ENCODE results near the gene G2E3. TPM values are rescaled to one million over a fixed set of nuclear protein-coding genes. Genes with fewer than 3 reads are reported as not detected.

Gene G2E3
- total and polyA plus RNA-seq, 2 of the 4 experiments (the other 2 are of a cell fraction), result 9.6 to 19.4 TPM

DNA sequence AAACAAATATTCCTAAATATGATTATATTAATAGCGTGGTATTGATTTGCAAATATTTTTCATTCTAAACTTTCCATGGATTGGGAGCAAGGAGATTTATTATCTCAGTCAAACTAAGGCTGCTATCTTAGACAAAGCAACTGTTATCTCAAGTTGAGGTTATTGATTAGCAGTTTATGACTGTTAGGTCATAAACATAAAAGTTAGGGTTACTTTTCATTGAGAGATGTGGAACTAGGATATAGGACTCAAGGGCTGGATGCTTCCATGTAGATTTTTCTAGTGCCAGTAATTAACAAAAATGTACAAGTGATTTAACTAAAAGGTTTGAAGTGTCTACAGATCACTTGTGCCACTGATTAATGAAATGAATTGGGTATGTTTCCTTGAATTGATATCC, 82.2 kb downstream of the G2E3 start:
- POLR2A ChIA-PET (ENCODE audit: unreplicated experiment), result no interaction called here
- Histone ChIP-seq H4K8ac (ENCODE audit: low read depth in 2 of 2, low read length in 2 of 2) (no peak overlapping the region), H2AK9ac (replicated peaks; ENCODE audit: low read depth, low read length, poor library complexity) (no peak overlapping the region), H3K9me1 (ENCODE audit: insufficient read depth, low read length) (no peaks in the 10 kb centered on the region), H3K4me2 (ENCODE audit: low read depth, low read length) (no peak overlapping the region), H3K36me3 (ENCODE audit: control insufficient read depth, insufficient read depth, low read length) (peaks cover 23% of the 10 kb centered on the region), H2BK5ac (ENCODE audit: low read depth, low read length, poor library complexity, severe bottlenecking) (no peak overlapping the region), H3K18ac (ENCODE audit: low read depth, low read length) (no peak overlapping the region), H3K4me3 (ENCODE audit: insufficient read depth, low read depth, low read length) (no peak overlapping the region), H2BK15ac (ENCODE audit: low read depth, low read length) (no peak overlapping the region), H4K91ac (ENCODE audit: insufficient read depth, low read depth, low read length) (no peak overlapping the region), H3K9ac (ENCODE audit: low read depth, low read length) (no peak overlapping the region), H3K4me1 (ENCODE audit: control insufficient read depth, insufficient read depth, low read length) (no peaks in the 10 kb centered on the region), H2BK20ac (ENCODE audit: low read depth, low read length) (no peak overlapping the region), H3K56ac (ENCODE audit: extremely low read depth, insufficient read depth, low read length) (no peak overlapping the region), H2AK5ac (ENCODE audit: low read depth, low read length) (no peak overlapping the region), H2BK120ac (ENCODE audit: low read depth, low read length) (no peak overlapping the region), H3K27ac (ENCODE audit: insufficient read depth, low read length) (no peak overlapping the region), H3K27me3 (ENCODE audit: control insufficient read depth, insufficient read depth, low read length) (no peaks in the 10 kb centered on the region), H3K14ac (replicated peaks; ENCODE audit: low read depth, low read length) (no peak overlapping the region), H3K4ac (ENCODE audit: low read depth, low read length) (no peak overlapping the region), H3K23ac (ENCODE audit: low read depth, low read length) (no peak overlapping the region), H2AFZ (replicated peaks; ENCODE audit: low read length, poor library complexity) (no peak overlapping the region), H4K20me1 (ENCODE audit: insufficient read depth, low read length) (no peaks in the 10 kb centered on the region), H3K79me1 (ENCODE audit: low read depth in 1 of 2, low read length in 2 of 2) (peaks cover 8 to 10% of the 10 kb centered on the region in 2 experiments), H4K5ac (ENCODE audit: low read depth, low read length) (no peak overlapping the region), H3K9me3 (ENCODE audit: control insufficient read depth, insufficient read depth, low read length) (peaks cover 4% of the 10 kb centered on the region; the same call in 1 of the 2 replicates)
- CTCF ChIA-PET, result no interaction called here
- TF ChIP-seq RFX5 (IDR thresholded peaks at IDR 0.05; ENCODE audit: low read depth, low read length) (no peak), RCOR1 (IDR thresholded peaks at IDR 0.05; ENCODE audit: insufficient replicate concordance, low read length) (no peak), NFE2L2 (IDR thresholded peaks at IDR 0.05; ENCODE audit: low read depth, low read length) (no peak), CHD1 (IDR thresholded peaks at IDR 0.05; ENCODE audit: low read depth, low read length) (no peak), SMC3 (IDR thresholded peaks at IDR 0.05; ENCODE audit: low read depth, low read length) (no peak), BHLHE40 (IDR thresholded peaks at IDR 0.05; ENCODE audit: low read depth, low read length) (no peak), POLR2A (IDR thresholded peaks at IDR 0.05; ENCODE audit: low read depth, low read length) (no peak), RAD21 (IDR thresholded peaks at IDR 0.05; ENCODE audit: low read length) (no peak), MAFK (IDR thresholded peaks at IDR 0.05; ENCODE audit: low read depth, low read length) (no peak), CEBPB (IDR thresholded peaks at IDR 0.05; ENCODE audit: low read depth, low read length) (no peak), MXI1 (IDR thresholded peaks at IDR 0.05; ENCODE audit: borderline replicate concordance, low read depth, low read length) (no peak)
- TF ChIP-seq, protein P1, sequence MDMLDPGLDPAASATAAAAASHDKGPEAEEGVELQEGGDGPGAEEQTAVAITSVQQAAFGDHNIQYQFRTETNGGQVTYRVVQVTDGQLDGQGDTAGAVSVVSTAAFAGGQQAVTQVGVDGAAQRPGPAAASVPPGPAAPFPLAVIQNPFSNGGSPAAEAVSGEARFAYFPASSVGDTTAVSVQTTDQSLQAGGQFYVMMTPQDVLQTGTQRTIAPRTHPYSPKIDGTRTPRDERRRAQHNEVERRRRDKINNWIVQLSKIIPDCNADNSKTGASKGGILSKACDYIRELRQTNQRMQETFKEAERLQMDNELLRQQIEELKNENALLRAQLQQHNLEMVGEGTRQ (IDR thresholded peaks at IDR 0.05; ENCODE audit: low read depth, low read length), result no peak
- no TSS peak for BruUV-seq (replicated peaks)
- in situ Hi-C loops (cut with MboI; ENCODE audit: low sequenced_read_pairs), result no loop called here
- dilution Hi-C loops (cut with HindIII; ENCODE audit: low sequenced_read_pairs, unreplicated experiment), result no loop called here
- intact Hi-C loops (cut with micrococcal nuclease), result no loop called here
- no peak for ATAC-seq (ENCODE audit: low read depth)
- WGBS, 2 experiments (ENCODE audit: extremely low coverage in 2 of 2, insufficient read length in 1 of 2), result no CpG with 5 or more reads among the region's 1 CpG
- DNase-seq, result no peak

All from IMR-90 (cell line).